K562 (cell line): ENCODE results near the gene ZNF652. TPM values are rescaled to one million over a fixed set of nuclear protein-coding genes. Genes with fewer than 3 reads are reported as not detected.

Experiments used
- ATAC-seq: fragments of 200-7000 bp; cut with Tn5 transposase; 3 replicates; pipeline ENCODE4 v1.9.1; 2020; ENCODE audit warnings: moderate library complexity
- BruUV-seq: library from RNA; stranded (reverse); fragments of 400-500 nt; replicated peaks from 2 replicates; lab custom pipeline; 2021; lab: Mats Ljungman, UMichigan
- CTCF ChIA-PET: fragments of 300-600 bp; formaldehyde crosslinking; extraction: SDS; loops from one replicate; lab custom pipeline; 2021; ENCODE audit warnings: low intra/inter-chr PET ratio; lab: Yijun Ruan, JAX
- POLR2A ChIA-PET: fragments of 300-600, 350-650 bp; sonication (Branson Sonifier 250); formaldehyde crosslinking; extraction: SDS; loops from one replicate; lab custom pipeline; 2021; ENCODE audit warnings: antibody characterized with exemption, inconsistent platforms; lab: Yijun Ruan, JAX
- DNase-seq, 4 experiments: peaks; one replicate each; pipeline versions ENCODE4 v3.0.0 to v3.0.0-alpha.2; 2011 to 2018; ENCODE audit warnings: low spot score in 3 of 4, mixed read lengths in 3 of 4; ENCODE audit errors: extremely low read depth in 1 of 4
- FAIRE-seq: peaks from 2 replicates; lab custom pipeline; 2011; peaks lifted over from hg19 to GRCh38; lab: Jason Lieb, UNC
- H2AFZ ChIP-seq: 2 replicates; pipeline ENCODE4 v1.6.0; 2011; ENCODE audit warnings: low read depth, low read length, control low read depth, inconsistent platforms
- H3K27ac ChIP-seq: fragments of 200-600 bp; 3 replicates; pipeline ENCODE4 v1.8.0; 2011; ENCODE audit warnings: low read depth, mild to moderate bottlenecking, control low read depth, inconsistent platforms, low read length, moderate library complexity, mixed read lengths; ENCODE audit errors: extremely low read depth
- H3K27me3 ChIP-seq, 2 experiments: fragments of 300-600 bp in 1 of 2; 2 replicates in 1 of 2; 3 replicates in 1 of 2; pipeline versions ENCODE4 v1.6.0 to v1.8.0; 2011; ENCODE audit warnings: inconsistent platforms in 2 of 2, low read length in 2 of 2, mild to moderate bottlenecking in 1 of 2, mixed read lengths in 1 of 2, moderate library complexity in 1 of 2; ENCODE audit not compliant: control insufficient read depth in 2 of 2, insufficient read depth in 2 of 2
- H3K36me3 ChIP-seq: fragments of 300-600 bp; 3 replicates; pipeline ENCODE4 v1.8.0; 2011; ENCODE audit warnings: mild to moderate bottlenecking, low read length, inconsistent platforms; ENCODE audit not compliant: control insufficient read depth, insufficient read depth
- H3K4me1 ChIP-seq, 2 experiments: fragments of 200-600 bp in 1 of 2; replicated peaks in 1 of 2; 2 replicates in 1 of 2; 3 replicates in 1 of 2; pipeline versions ENCODE4 v1.5.1 to v1.8.0; 2011; ENCODE audit warnings: inconsistent platforms in 2 of 2, low read length in 2 of 2, mild to moderate bottlenecking in 1 of 2, mixed read lengths in 1 of 2, moderate library complexity in 1 of 2; ENCODE audit not compliant: control insufficient read depth in 2 of 2, insufficient read depth in 2 of 2
- H3K4me2 ChIP-seq: 2 replicates; pipeline ENCODE4 v1.6.1; 2011; ENCODE audit warnings: low read length, control low read depth, inconsistent platforms, mixed read lengths; ENCODE audit not compliant: insufficient read depth
- H3K4me3 ChIP-seq: fragments of 200-600 bp; sonication (generic), shearing (Covaris generic); 2 replicates; pipeline ENCODE4 v1.5.1; 2016; ENCODE audit warnings: control low read depth, inconsistent platforms
- H3K79me2 ChIP-seq: fragments of 200-600 bp; 3 replicates; pipeline ENCODE4 v1.8.0; 2011; ENCODE audit warnings: low read length, inconsistent platforms; ENCODE audit not compliant: control insufficient read depth, insufficient read depth
- H3K9ac ChIP-seq, 2 experiments: 2 replicates each; pipeline versions ENCODE4 v1.6.0 to v1.6.1; 2011; ENCODE audit warnings: low read depth in 2 of 2, low read length in 2 of 2, control low read depth in 1 of 2, inconsistent platforms in 1 of 2, mild to moderate bottlenecking in 1 of 2, mixed read lengths in 1 of 2; ENCODE audit not compliant: insufficient read depth in 1 of 2
- H3K9me1 ChIP-seq: one replicate; pipeline ENCODE4 v1.6.0; 2011; ENCODE audit warnings: inconsistent platforms, mild to moderate bottlenecking, low read length, moderate library complexity; ENCODE audit not compliant: control insufficient read depth, insufficient read depth
- H3K9me3 ChIP-seq: replicated peaks from 2 replicates; pipeline ENCODE4 v1.5.1; 2011; ENCODE audit warnings: low read depth, low read length, inconsistent platforms; ENCODE audit not compliant: control insufficient read depth, insufficient read depth
- H4K20me1 ChIP-seq: replicated peaks from 2 replicates; pipeline ENCODE4 v1.6.1; 2011; ENCODE audit warnings: low read length, inconsistent platforms, mixed read lengths; ENCODE audit not compliant: control insufficient read depth, insufficient read depth
- CHCHD3 ChIP-seq: fragments of 250-450 bp; sonication (Bioruptor Pico); IDR thresholded peaks from 2 replicates; pipeline ENCODE4 v2.1.2; 2022; ENCODE audit warnings: mild to moderate bottlenecking
- EGR1 ChIP-seq: fragments of 450-650 bp; conservative IDR thresholded peaks from 2 replicates; pipeline ENCODE4 v1.6.1; 2017; ENCODE audit warnings: mild to moderate bottlenecking
- GTF2E2 ChIP-seq: fragments of 200-800 bp; sonication (Bioruptor generic); IDR thresholded peaks from 2 replicates; pipeline ENCODE4 v1.6.1; 2016; ENCODE audit warnings: missing genetic modification characterization, missing compliant biosample characterization
- NRF1 ChIP-seq, 2 experiments: fragments of 450-650 bp; IDR thresholded peaks in 1 of 2; conservative IDR thresholded peaks in 1 of 2; 2 replicates each; pipeline ENCODE4 v1.6.1; 2014; ENCODE audit warnings: mild to moderate bottlenecking in 2 of 2
- SAFB2 ChIP-seq: fragments of 200-400 bp; formaldehyde crosslinking; IDR thresholded peaks from 2 replicates; pipeline ENCODE4 v1.6.1; 2018; ENCODE audit warnings: borderline replicate concordance, low read length, low read depth, moderate library complexity; ENCODE audit not compliant: severe bottlenecking
- SIN3A ChIP-seq, 2 experiments: fragments of 150-350 bp in 1 of 2; IDR thresholded peaks; 2 replicates each; pipeline ENCODE4 v1.6.1; 2011 to 2016; ENCODE audit warnings: borderline replicate concordance in 2 of 2, low read depth in 2 of 2, low read length in 2 of 2, mild to moderate bottlenecking in 2 of 2, moderate library complexity in 2 of 2; ENCODE audit not compliant: control insufficient read depth in 1 of 2
- SIRT6 ChIP-seq: IDR thresholded peaks from one replicate; pipeline ENCODE4 v1.6.1; 2012; ENCODE audit warnings: low read depth, mild to moderate bottlenecking, control low read depth, inconsistent platforms, low read length, moderate library complexity
- ZNF212 ChIP-seq: fragments of 450-650 bp; formaldehyde crosslinking; IDR thresholded peaks from 2 replicates; pipeline ENCODE4 v1.4.0; 2020; ENCODE audit warnings: mild to moderate bottlenecking
- WGBS: fragments of 100-300 bp; shearing (Covaris generic); methylation state at CpG from one replicate; pipeline ENCODE4 v1.1.6; 2016; ENCODE audit warnings: low coverage, mixed read lengths; ENCODE audit not compliant: insufficient coverage; ENCODE audit errors: missing lambda C conversion rate; 5-methylcytosine and 5-hydroxymethylcytosine counted together
- in situ Hi-C: fragments of 300-500 bp; cut with MboI; formaldehyde crosslinking; loops from 4 replicates; pipeline ENCODE4 v1.15.0; 2018; ENCODE audit warnings: inconsistent platforms, mixed read lengths
- intact Hi-C: fragments of 100-400 bp; cut with micrococcal nuclease; formaldehyde crosslinking; loops from 2 replicates; pipeline ENCODE4 v1.14.2; 2022
- polyA plus RNA-seq, 8 experiments: library from polyadenylated mRNA; depleted of rRNA in 4 of 8; stranded (reverse) in 5 of 8; unstranded in 3 of 8; fragments of >200 nt; fragmentation: Nextera tagmentation in 2 of 8; fragmentation: Illumina TruSeq in 1 of 8; extraction: Ambion mirVana in 2 of 8; extraction: Trizol in 1 of 8; gene quantifications; 2 replicates each; pipeline versions ENCODE4 v1.2.1 to v1.2.3, GENCODE V29; 2011 to 2014; ENCODE audit warnings: inconsistent platforms in 1 of 8, missing spikeins in 1 of 8
- total RNA-seq, 7 experiments: library from RNA; depleted of rRNA in 6 of 7; stranded (reverse); fragments of >200 nt in 6 of 7; fragmentation: Illumina TruSeq in 2 of 7; extraction: Trizol in 2 of 7; gene quantifications; 2 replicates each; pipeline versions ENCODE4 v1.2.1 to v1.2.3, GENCODE V29; 2011 to 2021; ENCODE audit warnings: low replicate concordance in 1 of 7
- TF ChIP-seq, protein P1 (sequence below): fragments of 200-400 bp; formaldehyde crosslinking; IDR thresholded peaks from 2 replicates; pipeline ENCODE4 v1.6.1; 2017; ENCODE audit warnings: mild to moderate bottlenecking, low read depth, low read length, moderate library complexity
- TF ChIP-seq, protein P2 (sequence below): fragments of 250-450 bp; sonication (Bioruptor Pico); IDR thresholded peaks from 2 replicates; pipeline ENCODE4 v1.5.0; 2021; ENCODE audit warnings: mild to moderate bottlenecking, borderline replicate concordance

The ZNF652 gene
- total and polyA plus RNA-seq, 9 of the 15 experiments (the other 6 are each of a cell fraction or from before 2014, with no cell fraction given): 5.1 to 15.5 (median 7.8) TPM

DNA sequence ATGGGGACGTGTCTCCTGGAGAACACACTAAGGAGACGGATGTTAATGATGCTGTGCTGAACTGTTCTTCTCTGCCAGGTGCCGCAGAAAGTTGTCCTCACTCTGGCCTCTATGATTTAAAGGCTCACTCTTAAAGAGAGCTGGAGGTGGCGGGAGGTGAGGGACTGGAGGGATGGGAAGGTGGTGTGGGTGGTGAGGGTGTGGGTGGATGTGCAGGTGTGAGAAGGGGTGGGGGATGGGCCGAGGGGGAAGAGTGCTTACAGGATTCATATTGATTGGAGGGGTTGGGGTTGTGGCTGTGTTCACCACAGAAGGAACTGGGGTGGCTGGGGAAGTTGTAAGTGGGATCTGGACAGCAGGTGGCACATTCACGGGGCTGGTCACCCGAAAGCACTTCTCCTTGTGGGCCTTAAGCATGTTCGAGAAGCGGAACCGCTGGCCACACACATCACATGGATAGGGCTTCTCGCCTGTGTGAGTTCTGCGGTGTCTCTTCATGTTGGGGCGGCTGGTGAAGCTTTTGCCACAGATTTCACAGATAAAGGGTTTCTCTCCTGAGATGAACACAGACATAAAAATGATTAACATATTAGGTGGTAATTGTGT lies 63.6 kb downstream of the ZNF652 start:
- H3K27ac ChIP-seq: no peak overlapping the region
- no peaks in the 10 kb centered on the region for H3K79me2 ChIP-seq
- peaks cover 7% of the 10 kb centered on the region; the same call in 1 of the 3 replicates for H3K36me3 ChIP-seq
- ATAC-seq: no peak
- in situ Hi-C loops (no loop called here), intact Hi-C loops (no loop called here)
- H2AFZ ChIP-seq: no peak overlapping the region
- H3K9me1 ChIP-seq: no peaks in the 10 kb centered on the region
- POLR2A ChIA-PET: interaction anchor here (1.5 kb wide), 1 partner anchor 18 kb away, joined by 3 read pairs; no protein-coding TSS in a partner anchor
- H3K27me3 ChIP-seq: no peaks in the 10 kb centered on the region
- no peak overlapping the region for H3K9ac ChIP-seq
- no peak for FAIRE-seq
- H3K9me3 ChIP-seq: no peaks in the 10 kb centered on the region
- TF ChIP-seq CHCHD3 (CRISPR knock-in tag) (no peak), SIN3A (IDR thresholded peaks at IDR 0.05; ENCODE audit: borderline replicate concordance in 2 of 2, control insufficient read depth in 1 of 2, low read depth in 2 of 2, low read length in 2 of 2) (no peak), EGR1 (peak; percentile 34; the same call in 1 of the 2 replicates)
- no peaks in the 10 kb centered on the region for H4K20me1 ChIP-seq
- no TSS peak for BruUV-seq
- H3K4me3 ChIP-seq: no peak overlapping the region
- H3K4me1 ChIP-seq: peaks cover 3 to 8% of the 10 kb centered on the region in 2 experiments; a peak in 3 of 5 replicates
- no peak overlapping the region for H3K4me2 ChIP-seq
- CTCF ChIA-PET: no interaction called here
- WGBS: 91% methylated on average over 12 of the region's 13 CpGs
- DNase-seq: no peak

DNA sequence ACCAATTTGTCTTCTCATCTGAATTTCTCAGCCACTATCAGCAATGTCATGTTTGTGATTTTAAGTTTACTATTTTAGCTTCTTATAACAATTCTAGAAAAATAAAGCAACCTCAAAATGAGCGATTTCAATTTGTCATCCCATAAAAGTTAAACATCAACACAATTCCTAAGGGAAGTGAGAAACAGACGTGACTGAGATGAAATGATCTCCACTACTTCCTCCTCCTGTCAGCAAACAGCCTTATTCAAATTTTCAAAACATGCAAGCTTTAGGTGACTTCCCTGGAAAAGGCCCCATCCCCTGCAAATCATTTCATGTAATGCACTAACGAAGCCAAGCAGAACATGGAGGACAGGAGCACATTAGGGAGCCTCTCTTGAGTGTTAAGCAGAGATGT lies 64.9 kb downstream of the ZNF652 start:
- H3K9me3 ChIP-seq: no peaks in the 10 kb centered on the region
- POLR2A ChIA-PET: interaction anchor here (0.7 to 1.5 kb wide), 4 partner anchors 19 to 69 kb away, joined by 3 read pairs; no protein-coding TSS in a partner anchor
- H3K27me3 ChIP-seq: no peaks in the 10 kb centered on the region
- BruUV-seq: no TSS peak
- peaks cover 7% of the 10 kb centered on the region; the same call in 1 of the 3 replicates for H3K36me3 ChIP-seq
- WGBS: 64% methylated on average over 3 of the region's 3 CpGs
- intact Hi-C loops: no loop called here
- DNase-seq (no peak), FAIRE-seq (no peak), ATAC-seq (no peak)
- H3K27ac ChIP-seq: no peak overlapping the region
- in situ Hi-C loops: no loop called here
- no peaks in the 10 kb centered on the region for H4K20me1 ChIP-seq
- H3K9me1 ChIP-seq: no peaks in the 10 kb centered on the region
- CTCF ChIA-PET: no interaction called here
- H3K4me3 ChIP-seq: no peak overlapping the region
- TF ChIP-seq, protein P1, sequence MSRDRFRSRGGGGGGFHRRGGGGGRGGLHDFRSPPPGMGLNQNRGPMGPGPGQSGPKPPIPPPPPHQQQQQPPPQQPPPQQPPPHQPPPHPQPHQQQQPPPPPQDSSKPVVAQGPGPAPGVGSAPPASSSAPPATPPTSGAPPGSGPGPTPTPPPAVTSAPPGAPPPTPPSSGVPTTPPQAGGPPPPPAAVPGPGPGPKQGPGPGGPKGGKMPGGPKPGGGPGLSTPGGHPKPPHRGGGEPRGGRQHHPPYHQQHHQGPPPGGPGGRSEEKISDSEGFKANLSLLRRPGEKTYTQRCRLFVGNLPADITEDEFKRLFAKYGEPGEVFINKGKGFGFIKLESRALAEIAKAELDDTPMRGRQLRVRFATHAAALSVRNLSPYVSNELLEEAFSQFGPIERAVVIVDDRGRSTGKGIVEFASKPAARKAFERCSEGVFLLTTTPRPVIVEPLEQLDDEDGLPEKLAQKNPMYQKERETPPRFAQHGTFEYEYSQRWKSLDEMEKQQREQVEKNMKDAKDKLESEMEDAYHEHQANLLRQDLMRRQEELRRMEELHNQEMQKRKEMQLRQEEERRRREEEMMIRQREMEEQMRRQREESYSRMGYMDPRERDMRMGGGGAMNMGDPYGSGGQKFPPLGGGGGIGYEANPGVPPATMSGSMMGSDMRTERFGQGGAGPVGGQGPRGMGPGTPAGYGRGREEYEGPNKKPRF: no peak
- TF ChIP-seq SAFB2: no peak
- TF ChIP-seq, protein P2, sequence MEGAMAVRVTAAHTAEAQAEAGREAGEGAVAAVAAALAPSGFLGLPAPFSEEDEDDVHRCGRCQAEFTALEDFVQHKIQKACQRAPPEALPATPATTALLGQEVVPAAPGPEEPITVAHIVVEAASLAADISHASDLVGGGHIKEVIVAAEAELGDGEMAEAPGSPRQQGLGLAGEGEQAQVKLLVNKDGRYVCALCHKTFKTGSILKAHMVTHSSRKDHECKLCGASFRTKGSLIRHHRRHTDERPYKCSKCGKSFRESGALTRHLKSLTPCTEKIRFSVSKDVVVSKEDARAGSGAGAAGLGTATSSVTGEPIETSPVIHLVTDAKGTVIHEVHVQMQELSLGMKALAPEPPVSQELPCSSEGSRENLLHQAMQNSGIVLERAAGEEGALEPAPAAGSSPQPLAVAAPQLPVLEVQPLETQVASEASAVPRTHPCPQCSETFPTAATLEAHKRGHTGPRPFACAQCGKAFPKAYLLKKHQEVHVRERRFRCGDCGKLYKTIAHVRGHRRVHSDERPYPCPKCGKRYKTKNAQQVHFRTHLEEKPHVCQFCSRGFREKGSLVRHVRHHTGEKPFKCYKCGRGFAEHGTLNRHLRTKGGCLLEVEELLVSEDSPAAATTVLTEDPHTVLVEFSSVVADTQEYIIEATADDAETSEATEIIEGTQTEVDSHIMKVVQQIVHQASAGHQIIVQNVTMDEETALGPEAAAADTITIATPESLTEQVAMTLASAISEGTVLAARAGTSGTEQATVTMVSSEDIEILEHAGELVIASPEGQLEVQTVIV (CRISPR knock-in tag): no peak
- no peak for TF ChIP-seq GTF2E2 (tag)
- TF ChIP-seq ZNF212 (CRISPR knock-in tag): no peak
- TF ChIP-seq NRF1 (conservative IDR thresholded peaks at IDR 0.05 in 1 of 2, IDR thresholded peaks at IDR 0.05 in 1 of 2): no peak
- TF ChIP-seq SIRT6: no peak
- no peaks in the 10 kb centered on the region for H3K79me2 ChIP-seq
- H3K9ac ChIP-seq: no peak overlapping the region
- H3K4me1 ChIP-seq: peaks cover 3 to 8% of the 10 kb centered on the region in 2 experiments; a peak in 3 of 5 replicates
- no peak overlapping the region for H2AFZ ChIP-seq
- H3K4me2 ChIP-seq: no peak overlapping the region
